Hypothalamus (tissue), 51 donors: ENCODE data around the gene ZC3H7B.

Experiments
- DNase-seq, 51 donors: peaks; one replicate each; lab custom pipeline; 2025; lab: John Stamatoyannopoulos, UW

ZC3H7B gene

GRCh38 chr22:41350087-41350486, 48.8 kb downstream of the ZC3H7B start:
- no peak for DNase-seq

- DNase-seq, result no peak
Observed at GRCh38 chr22:41351011-41351410, 49.7 kb downstream of the ZC3H7B start.

GRCh38 chr22:41352058-41352457, 50.7 kb downstream of the ZC3H7B start:
- no peak for DNase-seq

- DNase-seq, result no peak
Observed at GRCh38 chr22:41353862-41354575, 52.7 kb downstream of the ZC3H7B start.

- DNase-seq, result no peak
Observed at GRCh38 chr22:41354979-41355378, 53.7 kb downstream of the ZC3H7B start.

- no peak for DNase-seq
Observed at GRCh38 chr22:41355895-41356294, 54.6 kb downstream of the ZC3H7B start.

- no peak for DNase-seq
Observed at GRCh38 chr22:41356430-41357028, 55.2 kb downstream of the ZC3H7B start.

GRCh38 chr22:41357191-41357590, 55.9 kb downstream of the ZC3H7B start:
- no peak for DNase-seq

GRCh38 chr22:41358927-41359326, 57.6 kb downstream of the ZC3H7B start:
- no peak for DNase-seq

- DNase-seq, result no peak
Observed at GRCh38 chr22:41359376-41359775, 58.1 kb downstream of the ZC3H7B start.

- DNase-seq, result no peak
Observed at GRCh38 chr22:41360126-41360525, 58.8 kb downstream of the ZC3H7B start.

- no peak for DNase-seq
Observed at GRCh38 chr22:41361716-41362310, 60.5 kb downstream of the ZC3H7B start.

GRCh38 chr22:41362615-41363014, 61.3 kb downstream of the ZC3H7B start:
- DNase-seq, result no peak

GRCh38 chr22:41364233-41364632, 62.9 kb downstream of the ZC3H7B start:
- no peak for DNase-seq

GRCh38 chr22:41364955-41365354, 63.6 kb downstream of the ZC3H7B start:
- DNase-seq, result no peak

GRCh38 chr22:41365425-41365824, 64.1 kb downstream of the ZC3H7B start:
- DNase-seq, result no peak

- DNase-seq, result peak in 2 of 51 donors; percentile 12 to 33
Observed at GRCh38 chr22:41366323-41367029, 65.2 kb downstream of the ZC3H7B start.

GRCh38 chr22:41367039-41367679, 65.8 kb downstream of the ZC3H7B start:
- peak; percentile 47 to 99 (median 96) for DNase-seq

GRCh38 chr22:41367680-41368542, 66.6 kb downstream of the ZC3H7B start:
- DNase-seq, result peak in 35 of 51 donors; percentile 11 to 73 (median 43)
